Cerebellar cortex (tissue), 1 donor: ENCODE data around the gene SLC37A3.
"Not testable (repeated sequence)": the region's sequence is repeated elsewhere in the genome, so short reads cannot be mapped to it uniquely, and the experiment has no call there.

Source experiments
- DNase-seq: peaks from one replicate; pipeline ENCODE4 v3.0.0-alpha.2; 2015; ENCODE audit warnings: low spot score

SLC37A3 gene

DNA sequence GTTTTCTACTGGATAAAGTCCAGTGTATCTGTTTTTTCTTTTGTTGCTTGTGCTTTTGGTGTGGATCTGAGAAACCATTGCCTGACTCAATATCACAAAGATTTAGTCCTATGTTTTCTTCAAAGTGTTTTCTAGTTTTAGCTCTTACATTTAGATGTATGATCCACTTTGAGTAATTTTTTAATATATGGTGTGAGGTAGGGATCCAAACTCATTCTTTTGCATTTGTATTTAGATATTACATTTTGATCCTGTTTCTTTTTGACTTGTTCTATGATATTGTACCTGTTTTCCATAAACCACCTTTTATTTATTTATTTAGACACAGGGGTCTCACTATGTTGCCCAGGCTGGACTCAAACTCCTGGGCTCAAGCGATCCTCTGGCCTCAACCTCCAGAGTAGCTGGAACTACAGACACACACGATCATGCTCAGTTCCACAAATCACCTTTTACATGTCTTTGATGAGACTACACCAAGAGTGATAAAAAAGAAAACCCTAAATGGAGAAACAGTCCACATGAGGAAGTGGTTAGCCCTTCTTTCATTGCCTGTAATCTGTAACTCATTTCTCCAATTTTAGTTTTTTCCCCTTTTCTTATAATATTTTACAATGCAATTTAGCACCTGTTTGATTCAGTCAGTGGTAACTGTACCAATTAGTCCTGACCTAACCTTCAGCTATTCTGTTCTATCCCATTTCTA, 86.0 kb downstream of the SLC37A3 start:
- no peak for DNase-seq

DNA sequence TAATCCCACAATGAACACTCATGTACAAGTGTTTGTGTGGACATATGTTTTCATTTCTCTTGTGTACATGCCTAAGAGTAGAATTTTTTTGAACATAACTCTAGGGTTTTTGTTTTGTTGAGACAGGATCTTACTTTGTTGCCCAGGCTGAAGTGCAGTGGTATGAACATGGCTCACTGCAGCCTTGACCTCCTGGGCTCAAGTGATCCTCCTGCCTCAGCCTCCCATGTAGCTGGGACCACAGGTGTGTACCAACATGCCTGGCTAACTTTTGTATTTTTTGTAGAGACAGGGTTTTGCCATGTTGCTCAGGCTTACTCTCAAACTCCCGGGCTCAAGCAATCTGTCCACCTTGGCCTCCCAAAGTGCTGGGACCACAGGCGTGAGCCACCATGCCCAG, 87.2 kb downstream of the SLC37A3 start:
- not testable (repeated sequence) for DNase-seq

DNA sequence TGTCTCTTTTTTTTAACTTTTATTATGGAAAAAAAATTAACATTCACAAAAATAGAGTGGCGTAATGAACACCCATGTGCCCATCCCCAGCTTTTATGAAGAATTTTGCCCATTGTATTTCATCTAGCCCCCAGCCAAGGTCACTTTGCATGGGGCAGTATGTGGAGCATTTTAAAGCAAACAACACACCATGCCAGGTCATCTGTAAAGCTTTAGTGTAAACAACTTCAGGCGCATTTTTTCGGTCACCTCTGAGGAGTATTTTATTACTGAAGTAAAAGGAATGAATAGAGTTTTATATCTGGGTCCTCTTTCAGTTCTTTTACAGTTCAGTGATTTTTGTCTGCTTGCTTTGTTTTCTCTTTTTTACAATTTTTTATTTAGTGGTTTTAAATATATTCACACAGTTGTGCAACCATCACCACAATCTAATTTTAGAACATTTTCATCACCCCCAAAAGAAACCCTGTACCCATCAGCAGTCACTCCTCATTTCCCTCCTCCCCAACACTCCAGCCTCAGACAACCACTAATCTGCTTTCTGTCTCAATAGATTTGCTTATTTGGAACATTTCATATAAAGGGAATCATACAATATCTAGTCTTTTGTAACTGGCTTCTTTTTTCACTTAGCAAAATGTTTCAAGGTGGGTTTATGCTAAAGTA, 87.9 kb downstream of the SLC37A3 start:
- DNase-seq = no peak

DNA sequence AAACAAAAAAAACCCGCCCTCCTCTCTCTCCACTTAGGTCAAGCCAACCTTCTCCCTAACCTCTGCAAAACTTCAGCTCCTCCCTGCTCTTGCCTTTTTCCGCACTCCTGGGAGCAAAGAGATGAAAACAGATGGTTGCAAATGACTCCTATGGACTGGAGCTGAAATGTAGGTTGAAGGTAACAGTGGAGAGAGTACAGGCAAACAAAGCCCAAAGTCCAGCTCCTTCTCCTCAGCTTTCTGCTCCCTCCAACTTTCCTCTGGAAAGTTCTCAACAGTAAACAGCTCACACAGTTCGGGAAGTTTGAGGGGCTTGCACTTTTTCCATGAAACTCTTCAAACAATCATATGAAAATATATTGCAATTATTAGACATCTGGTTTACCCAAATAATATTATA, 90.3 kb downstream of the SLC37A3 start:
- no peak for DNase-seq

DNA sequence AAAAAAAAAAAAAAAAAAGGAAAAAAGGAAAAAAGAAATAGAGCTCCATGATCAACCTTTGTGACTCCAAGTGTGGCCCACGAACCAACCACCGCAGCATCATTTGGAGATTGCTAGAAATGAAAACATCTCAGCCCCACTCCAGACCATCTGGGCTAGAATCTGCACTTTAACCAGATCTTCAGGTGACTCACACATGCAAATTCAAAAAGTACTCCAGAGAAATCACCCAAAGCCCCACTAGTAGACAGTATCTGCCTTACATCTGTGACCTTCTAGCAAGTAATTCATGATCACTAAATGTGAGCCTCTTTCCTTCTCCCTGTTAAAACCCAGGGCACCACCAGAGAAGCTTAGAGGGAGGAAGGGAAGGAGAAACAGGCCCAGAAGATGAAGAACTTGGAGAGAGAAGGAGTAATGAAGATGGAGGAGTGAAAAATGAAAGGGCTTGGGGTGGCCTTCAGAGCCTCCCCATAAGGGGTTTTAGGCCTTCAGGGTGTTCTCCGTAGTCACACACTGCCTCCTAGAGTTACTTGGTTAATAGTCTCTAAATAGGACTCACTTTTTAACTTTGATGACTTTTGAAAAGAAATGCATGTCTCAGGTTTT, 94.0 kb downstream of the SLC37A3 start:
- DNase-seq = no peak

DNA sequence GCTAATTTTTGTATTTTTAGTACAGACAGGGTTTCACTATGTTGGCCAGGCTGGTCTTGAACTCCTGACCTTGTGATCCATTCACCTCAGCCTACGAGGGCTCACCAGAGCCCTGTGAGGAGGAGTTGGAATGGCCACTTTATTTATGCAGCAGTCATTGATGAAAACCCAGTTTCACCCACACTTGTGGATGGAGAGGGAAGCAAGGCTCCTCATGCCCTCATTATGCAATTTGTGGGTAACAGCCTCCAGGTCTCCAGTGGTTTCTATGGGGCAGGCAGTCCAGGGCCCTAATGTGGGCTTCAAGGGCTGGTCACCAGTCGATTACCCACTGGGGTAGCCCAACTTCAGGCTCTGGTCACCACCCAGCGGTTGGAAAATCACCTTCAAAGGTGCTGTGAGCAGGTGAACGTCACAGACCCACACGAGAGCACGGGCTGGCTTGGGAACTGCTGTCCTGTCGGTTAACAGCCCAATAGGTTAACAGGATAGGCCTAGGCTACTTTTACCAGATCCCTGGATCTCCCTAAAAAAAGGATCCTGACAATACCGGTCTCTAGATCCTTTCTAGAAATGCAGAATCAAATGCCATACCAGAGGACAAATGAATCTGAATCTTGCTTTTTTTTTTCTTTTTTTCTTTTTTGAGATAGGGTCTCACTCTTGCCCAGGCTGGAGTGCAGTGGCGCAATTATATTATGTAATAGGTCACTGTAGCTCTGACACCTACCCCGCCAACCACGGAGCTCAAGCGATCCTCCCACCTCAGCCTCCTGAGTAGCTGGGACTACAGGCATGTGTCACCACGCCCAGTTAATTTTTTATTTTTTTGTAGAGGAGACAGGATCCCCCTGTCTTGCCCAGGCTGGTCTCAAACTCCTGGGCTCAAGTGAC, 97.8 kb downstream of the SLC37A3 start:
- no peak for DNase-seq

DNA sequence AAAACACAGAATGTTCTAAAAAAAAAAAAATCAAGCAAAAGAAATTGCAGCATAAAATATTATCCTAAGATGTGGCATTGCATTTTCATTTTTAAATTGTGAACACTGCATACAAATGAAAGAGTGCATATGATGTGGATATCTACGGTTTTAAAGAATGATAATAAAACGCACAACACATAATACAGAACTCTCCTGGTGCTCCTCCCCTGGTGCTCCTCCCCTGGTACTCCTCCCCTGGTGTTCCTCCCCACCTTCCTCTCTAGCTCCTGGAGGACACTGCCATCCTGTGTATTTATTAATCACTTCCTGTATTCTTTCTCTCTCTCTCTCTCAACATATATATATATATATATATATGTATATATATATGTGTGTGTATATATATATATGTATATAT, 100.1 kb downstream of the SLC37A3 start:
- no peak for DNase-seq

DNA sequence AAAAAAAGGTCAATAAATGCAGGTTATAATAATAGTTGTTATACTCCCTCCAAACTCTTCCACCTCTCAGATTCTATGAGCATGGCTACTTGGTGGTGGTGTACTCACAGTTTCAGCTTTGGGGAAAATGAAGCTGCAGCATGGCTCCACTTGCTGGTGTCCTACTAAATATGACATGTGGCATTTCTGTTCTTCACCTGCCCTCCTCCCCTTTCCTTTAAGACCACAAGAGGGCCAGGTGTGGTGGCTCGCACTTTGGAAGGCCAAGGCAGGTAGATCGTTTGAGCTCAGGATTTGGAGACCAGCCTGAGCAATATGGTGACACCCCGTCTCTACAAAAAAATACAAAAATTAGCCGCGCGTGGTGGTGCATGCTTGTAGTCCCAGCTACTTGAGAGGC, 101.1 kb downstream of the SLC37A3 start:
- DNase-seq = no peak

DNA sequence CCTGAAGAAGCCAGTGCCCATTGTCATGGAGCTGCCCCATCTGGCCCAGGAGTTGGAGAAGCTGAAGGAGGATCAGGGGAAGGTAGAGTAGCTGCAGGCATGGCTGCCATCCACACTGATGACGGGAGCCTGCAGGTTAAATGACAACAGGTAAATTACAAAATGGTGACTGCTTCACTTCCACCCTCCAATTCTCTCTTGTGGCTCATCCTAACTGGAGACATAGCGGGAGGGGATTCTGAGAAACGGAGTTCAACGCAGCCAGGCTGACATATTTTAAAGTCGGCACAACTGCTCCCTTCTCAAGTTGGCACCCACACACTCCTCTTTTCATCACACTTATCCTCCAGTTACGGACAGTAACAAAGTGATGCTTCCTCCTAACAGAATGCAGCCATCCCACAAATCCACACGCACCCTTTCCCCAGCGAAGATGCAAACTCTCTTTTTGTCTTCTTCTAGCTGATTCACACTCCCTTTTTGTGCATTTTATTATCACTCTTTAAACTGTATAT, 103.0 kb downstream of the SLC37A3 start:
- no peak for DNase-seq

DNA sequence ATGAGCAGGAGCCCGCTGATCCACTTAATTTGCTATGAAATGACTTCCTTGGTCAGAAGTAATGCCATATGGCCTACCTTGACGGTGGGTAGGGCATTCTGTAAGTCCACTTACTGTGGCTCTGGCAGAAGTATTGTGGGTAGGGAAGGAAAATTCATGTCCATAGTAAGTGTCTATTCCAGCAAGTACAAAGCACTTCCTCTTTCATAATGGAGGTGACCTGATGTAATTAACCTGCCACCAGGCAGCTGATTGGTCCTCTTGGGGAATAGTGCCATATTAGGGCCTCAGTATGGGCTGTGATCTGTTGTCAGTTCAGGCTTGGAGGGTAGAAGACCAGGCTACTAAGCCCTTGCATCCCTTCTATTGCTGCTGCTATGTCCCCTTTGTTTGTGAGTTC, 103.9 kb downstream of the SLC37A3 start:
- no peak for DNase-seq

DNA sequence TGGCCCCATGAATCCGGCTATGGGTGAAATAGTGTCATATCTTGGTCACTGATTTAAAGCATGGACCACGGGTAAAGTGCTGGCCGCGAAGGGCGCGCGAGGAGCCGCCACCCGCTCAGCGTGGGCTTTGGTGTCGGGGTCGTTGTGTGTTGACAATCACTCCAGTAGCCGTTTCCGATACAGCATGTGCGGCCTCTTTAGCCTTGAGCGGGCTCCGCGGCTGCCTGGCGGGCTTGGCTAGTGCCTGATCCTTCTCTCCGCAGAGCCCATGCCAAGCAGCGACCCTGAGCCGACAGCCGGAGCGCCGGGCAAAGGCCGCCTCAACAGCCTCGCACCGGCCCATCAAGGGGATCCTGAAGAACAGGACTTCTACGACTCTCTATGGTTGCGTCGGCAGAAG, 105.9 kb downstream of the SLC37A3 start:
- DNase-seq = no peak

DNA sequence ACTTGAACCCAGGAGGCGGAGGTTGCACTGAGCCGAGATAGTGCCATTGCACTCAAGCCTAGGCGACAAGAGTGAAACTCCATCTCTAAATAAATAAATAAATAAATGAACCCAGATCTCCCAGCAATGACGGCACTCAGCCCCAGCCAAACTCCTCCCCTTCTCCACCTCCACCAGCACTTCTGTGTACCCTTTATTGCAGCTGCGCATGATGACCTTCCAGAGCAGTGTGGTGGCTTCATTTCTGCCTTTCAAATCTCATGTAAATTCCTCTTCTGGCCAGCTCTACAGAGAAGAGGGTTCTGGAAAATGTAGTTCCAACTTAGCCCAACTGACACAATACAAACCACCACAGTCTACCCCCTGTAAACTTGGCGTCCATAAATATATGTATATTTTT, 108.5 kb downstream of the SLC37A3 start:
- no peak for DNase-seq

DNA sequence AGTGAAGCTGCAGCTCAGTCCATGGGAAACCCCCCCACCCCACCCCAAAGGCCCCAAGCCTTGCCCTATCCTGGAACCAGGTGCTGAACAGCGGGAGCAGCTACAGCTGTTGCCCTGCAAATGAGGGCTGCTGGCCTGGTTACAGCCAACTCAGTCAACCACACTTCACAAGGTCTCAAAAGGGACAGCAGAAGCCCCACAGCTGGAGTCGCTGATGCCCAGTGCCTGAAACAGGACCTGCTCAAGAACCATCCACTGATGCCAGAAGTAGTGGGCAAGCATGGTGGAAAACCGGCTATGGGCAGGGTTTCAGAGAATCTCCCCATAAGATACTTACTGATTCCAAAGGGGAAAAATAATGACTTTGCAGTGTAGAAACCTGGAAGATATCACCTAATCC, 110.3 kb downstream of the SLC37A3 start:
- DNase-seq = no peak

DNA sequence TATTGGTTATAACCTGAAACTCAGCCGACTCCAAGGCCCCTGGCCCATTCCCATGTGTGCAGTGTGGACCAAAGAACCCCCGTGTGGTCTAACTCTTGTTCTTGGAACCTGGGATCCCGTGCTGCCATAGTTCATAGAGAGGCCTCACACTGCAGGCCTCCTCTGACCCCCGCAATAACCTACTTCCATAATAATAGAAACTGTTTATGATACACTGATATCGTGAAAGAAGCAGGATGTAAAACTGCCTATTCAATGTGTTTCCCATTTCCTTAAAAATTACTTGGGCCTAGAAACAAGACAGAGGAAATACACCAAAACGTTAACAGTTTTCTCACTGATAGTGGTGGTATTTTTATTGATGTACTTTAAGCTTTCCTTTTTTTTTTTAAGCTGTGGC, 112.4 kb downstream of the SLC37A3 start:
- no peak for DNase-seq

DNA sequence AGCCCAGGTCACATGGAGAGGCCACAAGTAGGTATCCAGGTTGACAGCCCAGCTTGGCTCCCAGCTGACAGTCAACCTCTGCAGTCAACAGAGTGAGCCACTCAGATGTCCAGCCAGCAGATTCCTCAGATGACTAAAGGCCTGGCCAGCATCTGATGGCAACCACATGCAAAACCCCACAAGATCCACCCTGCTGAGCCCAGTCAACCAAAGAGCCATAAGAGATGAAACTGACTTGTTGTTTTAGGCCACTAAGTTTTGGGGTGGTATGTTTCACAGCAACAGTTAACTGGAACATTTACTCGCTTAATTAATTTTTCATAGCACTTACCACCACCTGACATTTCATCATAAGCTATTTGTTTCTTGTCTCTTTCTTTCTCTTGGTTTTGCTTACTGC, 114.3 kb downstream of the SLC37A3 start:
- DNase-seq = no peak
